ENCODE data around the gene SC5D. TPM values are rescaled to one million over a fixed set of nuclear protein-coding genes. Genes with fewer than 3 reads are reported as not detected.

Gene SC5D
- total RNA-seq, 1 experiment from 2014 or later: 126 TPM

DNA sequence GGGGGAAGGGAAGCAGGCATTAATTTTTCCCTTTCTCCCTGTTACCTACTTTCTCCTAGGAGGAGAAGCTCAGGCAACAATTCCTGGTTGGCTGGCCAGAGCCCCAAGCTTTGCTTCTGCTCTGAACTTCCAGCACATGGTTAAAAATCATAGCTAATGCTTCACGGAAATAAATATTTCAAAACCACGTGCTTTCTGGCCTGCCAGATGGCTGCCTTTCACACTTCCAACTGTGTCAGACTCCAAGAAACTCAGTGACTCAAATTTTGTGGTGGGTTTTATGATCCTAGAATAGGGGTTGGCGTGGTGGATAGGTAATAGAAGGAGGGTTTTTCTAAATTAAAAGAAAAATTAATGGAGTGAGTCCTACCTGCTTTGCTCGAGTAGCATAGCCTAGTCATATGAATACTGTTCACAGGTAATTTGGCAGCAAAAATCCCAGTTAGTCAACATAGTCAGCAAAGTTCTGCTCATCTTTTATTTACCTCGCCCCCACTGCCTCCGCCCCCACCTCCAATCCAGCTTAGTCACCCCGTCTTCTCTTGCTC, 58.6 kb downstream of the SC5D start:
- H3K4me3 Mint-ChIP-seq (ENCODE audit: unreplicated experiment): no peak overlapping the region
- POLR2A ChIA-PET: no interaction called here
- no TSS peak for BruUV-seq (replicated peaks)
- H3K9me3 Mint-ChIP-seq (ENCODE audit: unreplicated experiment): no peaks in the 10 kb centered on the region
- Histone ChIP-seq H3K27me3 (replicated peaks; ENCODE audit: control insufficient read depth, insufficient read depth, low read length) (no peaks in the 10 kb centered on the region), H3K36me3 (ENCODE audit: control insufficient read depth, insufficient read depth, low read length) (no peaks in the 10 kb centered on the region), H3K9me3 (no peaks in the 10 kb centered on the region), H3K4me3 (ENCODE audit: low read depth, low read length) (no peak overlapping the region), H3K4me1 (peaks cover 16% of the 10 kb centered on the region)
- no peaks in the 10 kb centered on the region for H3K27me3 Mint-ChIP-seq (ENCODE audit: insufficient read depth, unreplicated experiment)
- peaks cover 8% of the 10 kb centered on the region for H3K4me1 Mint-ChIP-seq (ENCODE audit: low read depth, unreplicated experiment)
- no peaks in the 10 kb centered on the region for H3K36me3 Mint-ChIP-seq (ENCODE audit: insufficient read depth, unreplicated experiment)
- intact Hi-C loops (cut with micrococcal nuclease; ENCODE audit: unreplicated experiment): no loop called here
- H3K27ac Mint-ChIP-seq (ENCODE audit: unreplicated experiment): no peak overlapping the region
- DNase-seq: no peak
- CTCF ChIA-PET: no interaction called here
- TF ChIP-seq, protein P1, sequence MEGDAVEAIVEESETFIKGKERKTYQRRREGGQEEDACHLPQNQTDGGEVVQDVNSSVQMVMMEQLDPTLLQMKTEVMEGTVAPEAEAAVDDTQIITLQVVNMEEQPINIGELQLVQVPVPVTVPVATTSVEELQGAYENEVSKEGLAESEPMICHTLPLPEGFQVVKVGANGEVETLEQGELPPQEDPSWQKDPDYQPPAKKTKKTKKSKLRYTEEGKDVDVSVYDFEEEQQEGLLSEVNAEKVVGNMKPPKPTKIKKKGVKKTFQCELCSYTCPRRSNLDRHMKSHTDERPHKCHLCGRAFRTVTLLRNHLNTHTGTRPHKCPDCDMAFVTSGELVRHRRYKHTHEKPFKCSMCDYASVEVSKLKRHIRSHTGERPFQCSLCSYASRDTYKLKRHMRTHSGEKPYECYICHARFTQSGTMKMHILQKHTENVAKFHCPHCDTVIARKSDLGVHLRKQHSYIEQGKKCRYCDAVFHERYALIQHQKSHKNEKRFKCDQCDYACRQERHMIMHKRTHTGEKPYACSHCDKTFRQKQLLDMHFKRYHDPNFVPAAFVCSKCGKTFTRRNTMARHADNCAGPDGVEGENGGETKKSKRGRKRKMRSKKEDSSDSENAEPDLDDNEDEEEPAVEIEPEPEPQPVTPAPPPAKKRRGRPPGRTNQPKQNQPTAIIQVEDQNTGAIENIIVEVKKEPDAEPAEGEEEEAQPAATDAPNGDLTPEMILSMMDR (IDR thresholded peaks at IDR 0.05; ENCODE audit: insufficient read depth in 1 of 2, low read depth in 1 of 2, low read length in 1 of 2, severe bottlenecking in 1 of 2, unreplicated experiment in 1 of 2): no peak

DNA sequence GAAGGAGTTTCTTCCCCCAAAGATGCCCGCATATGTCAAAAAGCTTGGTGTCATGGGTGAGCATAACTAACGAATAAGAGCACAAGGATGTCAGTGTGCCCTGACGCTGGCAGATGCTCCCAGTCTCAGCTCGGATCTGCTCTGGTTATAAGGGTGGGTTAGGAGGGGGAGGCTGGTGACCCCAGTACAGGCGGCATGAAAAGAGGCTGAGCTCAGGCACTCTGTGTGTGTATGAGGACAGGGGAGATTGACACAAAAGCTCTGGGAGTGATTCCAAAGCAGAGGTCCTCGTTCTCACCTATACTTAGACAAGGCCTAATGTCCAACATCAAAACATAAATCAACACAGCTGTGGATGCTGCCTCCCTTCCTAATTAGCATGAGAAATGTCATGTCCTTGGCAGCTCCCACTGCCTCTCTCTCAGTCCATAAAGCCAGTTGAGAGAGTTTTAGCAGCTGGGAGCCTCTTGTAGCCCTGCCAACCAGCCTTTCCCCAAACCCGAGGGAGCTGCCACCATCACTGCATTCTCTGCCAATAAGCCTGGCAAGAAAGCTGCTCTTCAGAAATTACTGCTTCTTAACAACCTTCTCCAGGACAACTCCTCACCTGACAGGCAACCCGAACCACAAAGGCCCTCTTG, 59.8 kb downstream of the SC5D start:
- BruUV-seq (replicated peaks): no TSS peak
- POLR2A ChIA-PET: no interaction called here
- H3K4me3 ChIP-seq (ENCODE audit: low read depth, low read length): no peak overlapping the region
- H3K4me1 ChIP-seq: peaks cover 16% of the 10 kb centered on the region
- CTCF ChIA-PET: no interaction called here
- no peaks in the 10 kb centered on the region for H3K36me3 ChIP-seq (ENCODE audit: control insufficient read depth, insufficient read depth, low read length)
- H3K9me3 ChIP-seq: no peaks in the 10 kb centered on the region
- no peaks in the 10 kb centered on the region for H3K27me3 ChIP-seq (replicated peaks; ENCODE audit: control insufficient read depth, insufficient read depth, low read length)
- H3K36me3 Mint-ChIP-seq (ENCODE audit: insufficient read depth, unreplicated experiment): no peaks in the 10 kb centered on the region
- H3K4me1 Mint-ChIP-seq (ENCODE audit: low read depth, unreplicated experiment): peaks cover 8% of the 10 kb centered on the region
- no peak overlapping the region for H3K27ac Mint-ChIP-seq (ENCODE audit: unreplicated experiment)
- TF ChIP-seq, protein P1 (IDR thresholded peaks at IDR 0.05; ENCODE audit: insufficient read depth in 1 of 2, low read depth in 1 of 2, low read length in 1 of 2, severe bottlenecking in 1 of 2, unreplicated experiment in 1 of 2): no peak
- no peak for DNase-seq
- H3K4me3 Mint-ChIP-seq (ENCODE audit: unreplicated experiment): no peak overlapping the region
- peaks cover 2% of the 10 kb centered on the region for H3K27me3 Mint-ChIP-seq (ENCODE audit: insufficient read depth, unreplicated experiment)
- H3K9me3 Mint-ChIP-seq (ENCODE audit: unreplicated experiment): no peaks in the 10 kb centered on the region
- intact Hi-C loops (cut with micrococcal nuclease; ENCODE audit: unreplicated experiment): no loop called here

DNA sequence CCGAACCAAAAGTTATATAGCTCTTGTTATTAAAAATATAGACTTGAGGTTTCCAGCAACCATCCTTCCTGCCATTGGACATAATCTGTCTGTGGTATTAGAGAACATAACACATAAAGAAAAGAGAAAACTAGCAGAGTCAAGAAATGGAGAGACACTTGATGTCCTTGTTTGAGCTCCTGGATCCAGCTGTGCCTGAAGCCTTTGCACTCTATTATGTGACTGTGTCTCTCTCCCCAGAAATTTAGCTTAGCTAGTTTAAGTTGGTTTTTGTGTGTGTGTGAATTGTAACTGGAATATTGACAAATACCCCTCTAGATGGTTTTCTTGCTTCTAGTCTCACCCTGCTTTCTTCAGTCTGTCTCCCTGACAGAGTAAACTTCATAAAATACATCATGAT, 61.6 kb downstream of the SC5D start:
- no peak for DNase-seq
- Histone ChIP-seq H3K9me3 (no peaks in the 10 kb centered on the region), H3K36me3 (ENCODE audit: control insufficient read depth, insufficient read depth, low read length) (no peaks in the 10 kb centered on the region), H3K4me1 (peaks cover 8% of the 10 kb centered on the region), H3K27me3 (replicated peaks; ENCODE audit: control insufficient read depth, insufficient read depth, low read length) (no peaks in the 10 kb centered on the region), H3K4me3 (ENCODE audit: low read depth, low read length) (no peak overlapping the region)
- peaks cover 8% of the 10 kb centered on the region for H3K4me1 Mint-ChIP-seq (ENCODE audit: low read depth, unreplicated experiment)
- TF ChIP-seq, protein P1 (IDR thresholded peaks at IDR 0.05; ENCODE audit: insufficient read depth in 1 of 2, low read depth in 1 of 2, low read length in 1 of 2, severe bottlenecking in 1 of 2, unreplicated experiment in 1 of 2): no peak
- no peak overlapping the region for H3K27ac Mint-ChIP-seq (ENCODE audit: unreplicated experiment)
- CTCF ChIA-PET: no interaction called here
- peaks cover 7% of the 10 kb centered on the region for H3K27me3 Mint-ChIP-seq (ENCODE audit: insufficient read depth, unreplicated experiment)
- intact Hi-C loops (cut with micrococcal nuclease; ENCODE audit: unreplicated experiment): loop anchor here (2.0 kb wide), 1 partner anchor 25 kb away; no protein-coding TSS in a partner anchor
- POLR2A ChIA-PET: no interaction called here
- no peaks in the 10 kb centered on the region for H3K36me3 Mint-ChIP-seq (ENCODE audit: insufficient read depth, unreplicated experiment)
- BruUV-seq (replicated peaks): no TSS peak
- no peak overlapping the region for H3K4me3 Mint-ChIP-seq (ENCODE audit: unreplicated experiment)
- H3K9me3 Mint-ChIP-seq (ENCODE audit: unreplicated experiment): no peaks in the 10 kb centered on the region
